GM21619 (cell line): ENCODE results near the gene SERTAD3.
"Not testable (repeated sequence)": the region's sequence is repeated elsewhere in the genome, so short reads cannot be mapped to it uniquely, and the experiment has no call there.

ENCODE experiments used
- ATAC-seq: cut with Tn5 transposase; IDR thresholded peaks from one replicate; pipeline ENCODE4 v1.9.1; 2021; ENCODE audit not compliant: unreplicated experiment

Gene SERTAD3

GRCh38 chr19:40444000-40444824 lies at the start of gene SERTAD3:
SERTAD3 (minus strand) TSS chr19:40444335; CDS start chr19:40442080, 2,255 bp downstream.
- ATAC-seq, result peak; percentile 63

- ATAC-seq, result no peak
Observed at GRCh38 chr19:40493778-40494177, 49.6 kb upstream of the SERTAD3 start.

- no peak for ATAC-seq
Observed at GRCh38 chr19:40492274-40492673, 48.1 kb upstream of the SERTAD3 start.

- no peak for ATAC-seq
Observed at GRCh38 chr19:40489882-40490230, 45.7 kb upstream of the SERTAD3 start.

GRCh38 chr19:40486017-40486416 lies 41.9 kb upstream of the SERTAD3 start:
- ATAC-seq, result no peak

GRCh38 chr19:40475878-40476644 lies 31.9 kb upstream of the SERTAD3 start:
- ATAC-seq, result not testable (repeated sequence)

- ATAC-seq, result no peak
Observed at GRCh38 chr19:40474737-40475136, 30.6 kb upstream of the SERTAD3 start.

- no peak for ATAC-seq
Observed at GRCh38 chr19:40472516-40472915, 28.4 kb upstream of the SERTAD3 start.

GRCh38 chr19:40471111-40471510 lies 27.0 kb upstream of the SERTAD3 start:
- ATAC-seq, result no peak

GRCh38 chr19:40469011-40469410 lies 24.9 kb upstream of the SERTAD3 start:
- no peak for ATAC-seq

- ATAC-seq, result no peak
Observed at GRCh38 chr19:40466985-40467734, 23.0 kb upstream of the SERTAD3 start, which contains the start of gene SPTBN4. SPTBN4 (plus strand) TSS chr19:40467001; CDS start chr19:40472622, 5,621 bp downstream.

GRCh38 chr19:40466219-40466984 lies 22.3 kb upstream of the SERTAD3 start:
- peak; percentile 16 for ATAC-seq

GRCh38 chr19:40465557-40466218 lies 21.6 kb upstream of the SERTAD3 start, which contains the start of gene BLVRB:
BLVRB (minus strand) TSS chr19:40465745; CDS start chr19:40465688, 57 bp downstream.
- ATAC-seq, result peak; percentile 83

- ATAC-seq, result no peak
Observed at GRCh38 chr19:40465025-40465556, 21.0 kb upstream of the SERTAD3 start.

- no peak for ATAC-seq
Observed at GRCh38 chr19:40464059-40465024, 20.2 kb upstream of the SERTAD3 start.

- ATAC-seq, result not testable (repeated sequence)
Observed at GRCh38 chr19:40463587-40464037, 19.5 kb upstream of the SERTAD3 start.

- no peak for ATAC-seq
Observed at GRCh38 chr19:40461669-40462221, 17.6 kb upstream of the SERTAD3 start.

- ATAC-seq, result no peak
Observed at GRCh38 chr19:40460185-40460584, 16.1 kb upstream of the SERTAD3 start.
